HCT116 (cell line): ENCODE measurements around the gene ADH1C.

ENCODE experiments used
- EZH2phosphoT487 ChIP-seq: fragments of 200-600 bp; IDR thresholded peaks from 2 replicates; pipeline ENCODE4 v1.6.1; 2018; ENCODE audit warnings: antibody characterized with exemption, borderline replicate concordance
- FOSL1 ChIP-seq: IDR thresholded peaks from 2 replicates; pipeline ENCODE4 v1.6.1; 2012; ENCODE audit warnings: low read depth
- POLR2A ChIP-seq: IDR thresholded peaks from 2 replicates; pipeline ENCODE4 v1.7.0; 2011; ENCODE audit warnings: borderline replicate concordance; ENCODE audit not compliant: insufficient read depth, insufficient read length; ENCODE audit errors: extremely low read depth
- POLR2AphosphoS5 ChIP-seq: IDR thresholded peaks from 2 replicates; pipeline ENCODE4 v1.6.1; 2011; ENCODE audit warnings: mild to moderate bottlenecking, low read depth, low read length, moderate library complexity
- RAD21 ChIP-seq: IDR thresholded peaks from 2 replicates; pipeline ENCODE4 v1.6.1; 2012; ENCODE audit warnings: low read depth, mild to moderate bottlenecking
- YY1 ChIP-seq: IDR thresholded peaks from 2 replicates; pipeline ENCODE4 v1.6.1; 2011; ENCODE audit warnings: low read length, low read depth, moderate library complexity, mild to moderate bottlenecking; ENCODE audit not compliant: insufficient replicate concordance; ENCODE audit errors: extremely low read depth
- ZNF274 ChIP-seq: fragments of 200-500 bp; sonication (Bioruptor generic); IDR thresholded peaks from 2 replicates; pipeline ENCODE4 v1.6.1; 2014; ENCODE audit warnings: mild to moderate bottlenecking, low read depth, low read length, inconsistent platforms
- TF ChIP-seq, protein P1 (sequence below), 3 experiments: fragments of 200-600 bp in 1 of 3; sonication (generic) in 1 of 3; IDR thresholded peaks in 2 of 3; conservative IDR thresholded peaks in 1 of 3; 2 replicates each; pipeline ENCODE4 v1.5.1; 2012 to 2017; ENCODE audit warnings: low read depth in 2 of 3, low read length in 2 of 3, antibody characterized with exemption in 1 of 3, borderline replicate concordance in 1 of 3, control low read depth in 1 of 3, mild to moderate bottlenecking in 1 of 3, mixed read lengths in 1 of 3, mixed run types in 1 of 3, moderate library complexity in 1 of 3; ENCODE audit not compliant: insufficient read depth in 1 of 3
- TF ChIP-seq, protein P2 (sequence below): IDR thresholded peaks from 2 replicates; pipeline ENCODE4 v1.6.1; 2011; ENCODE audit warnings: mild to moderate bottlenecking, low read length, moderate library complexity; ENCODE audit not compliant: insufficient replicate concordance; ENCODE audit errors: extremely low read depth

DNA sequence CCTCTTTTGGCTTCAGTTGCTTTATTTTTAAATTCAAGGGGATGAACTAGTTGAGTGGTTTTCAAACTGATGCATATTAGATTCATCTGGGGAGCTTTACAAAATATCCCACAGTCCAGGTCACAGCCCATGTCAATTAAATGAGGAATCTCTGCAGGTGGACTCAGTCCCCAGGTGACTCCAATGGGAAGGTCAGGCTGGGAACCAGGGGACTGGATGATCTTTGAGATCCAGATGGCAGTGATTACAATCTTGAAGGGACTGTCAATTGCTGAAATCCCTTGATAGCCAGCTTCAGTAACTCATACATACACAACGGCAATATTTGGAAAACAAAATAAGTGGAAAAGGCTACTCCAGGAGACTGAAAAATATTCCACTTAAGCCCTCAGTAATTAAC lies 38.3 kb downstream of the ADH1C start:
- TF ChIP-seq, protein P1, sequence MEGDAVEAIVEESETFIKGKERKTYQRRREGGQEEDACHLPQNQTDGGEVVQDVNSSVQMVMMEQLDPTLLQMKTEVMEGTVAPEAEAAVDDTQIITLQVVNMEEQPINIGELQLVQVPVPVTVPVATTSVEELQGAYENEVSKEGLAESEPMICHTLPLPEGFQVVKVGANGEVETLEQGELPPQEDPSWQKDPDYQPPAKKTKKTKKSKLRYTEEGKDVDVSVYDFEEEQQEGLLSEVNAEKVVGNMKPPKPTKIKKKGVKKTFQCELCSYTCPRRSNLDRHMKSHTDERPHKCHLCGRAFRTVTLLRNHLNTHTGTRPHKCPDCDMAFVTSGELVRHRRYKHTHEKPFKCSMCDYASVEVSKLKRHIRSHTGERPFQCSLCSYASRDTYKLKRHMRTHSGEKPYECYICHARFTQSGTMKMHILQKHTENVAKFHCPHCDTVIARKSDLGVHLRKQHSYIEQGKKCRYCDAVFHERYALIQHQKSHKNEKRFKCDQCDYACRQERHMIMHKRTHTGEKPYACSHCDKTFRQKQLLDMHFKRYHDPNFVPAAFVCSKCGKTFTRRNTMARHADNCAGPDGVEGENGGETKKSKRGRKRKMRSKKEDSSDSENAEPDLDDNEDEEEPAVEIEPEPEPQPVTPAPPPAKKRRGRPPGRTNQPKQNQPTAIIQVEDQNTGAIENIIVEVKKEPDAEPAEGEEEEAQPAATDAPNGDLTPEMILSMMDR (IDR thresholded peaks at IDR 0.05 in 2 of 3, conservative IDR thresholded peaks at IDR 0.05 in 1 of 3; ENCODE audit: borderline replicate concordance in 1 of 3, insufficient read depth in 1 of 3, low read depth in 2 of 3, low read length in 2 of 3) = no peak
- TF ChIP-seq POLR2AphosphoS5 (no peak), POLR2A (no peak), EZH2phosphoT487 (no peak), RAD21 (no peak), YY1 (no peak), ZNF274 (no peak), FOSL1 (no peak)
- TF ChIP-seq, protein P2, sequence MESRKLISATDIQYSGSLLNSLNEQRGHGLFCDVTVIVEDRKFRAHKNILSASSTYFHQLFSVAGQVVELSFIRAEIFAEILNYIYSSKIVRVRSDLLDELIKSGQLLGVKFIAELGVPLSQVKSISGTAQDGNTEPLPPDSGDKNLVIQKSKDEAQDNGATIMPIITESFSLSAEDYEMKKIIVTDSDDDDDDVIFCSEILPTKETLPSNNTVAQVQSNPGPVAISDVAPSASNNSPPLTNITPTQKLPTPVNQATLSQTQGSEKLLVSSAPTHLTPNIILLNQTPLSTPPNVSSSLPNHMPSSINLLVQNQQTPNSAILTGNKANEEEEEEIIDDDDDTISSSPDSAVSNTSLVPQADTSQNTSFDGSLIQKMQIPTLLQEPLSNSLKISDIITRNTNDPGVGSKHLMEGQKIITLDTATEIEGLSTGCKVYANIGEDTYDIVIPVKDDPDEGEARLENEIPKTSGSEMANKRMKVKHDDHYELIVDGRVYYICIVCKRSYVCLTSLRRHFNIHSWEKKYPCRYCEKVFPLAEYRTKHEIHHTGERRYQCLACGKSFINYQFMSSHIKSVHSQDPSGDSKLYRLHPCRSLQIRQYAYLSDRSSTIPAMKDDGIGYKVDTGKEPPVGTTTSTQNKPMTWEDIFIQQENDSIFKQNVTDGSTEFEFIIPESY = no peak
